Vagina (tissue), 2 donors: Measurements from ENCODE around the gene SNED1.

Experiments
- POLR2AphosphoS5 ChIP-seq, 2 donors: sonication (generic); formaldehyde crosslinking; IDR thresholded peaks; one replicate each; pipeline ENCODE4 v1.9.0; 2017; ENCODE audit warnings: antibody characterized with exemption in 2 of 2, mild to moderate bottlenecking in 2 of 2, low read depth in 1 of 2; ENCODE audit not compliant: insufficient read depth in 1 of 2
- TF ChIP-seq, protein P1 (sequence below), 3 experiments: fragments of 450-650 bp in 2 of 3; fragments of 200-600 bp in 1 of 3; sonication (generic) in 1 of 3; IDR thresholded peaks; one replicate each; pipeline ENCODE4 v1.5.1; 2017 to 2019; ENCODE audit warnings: antibody characterized with exemption in 3 of 3, mild to moderate bottlenecking in 2 of 3, moderate library complexity in 2 of 3

DNA sequence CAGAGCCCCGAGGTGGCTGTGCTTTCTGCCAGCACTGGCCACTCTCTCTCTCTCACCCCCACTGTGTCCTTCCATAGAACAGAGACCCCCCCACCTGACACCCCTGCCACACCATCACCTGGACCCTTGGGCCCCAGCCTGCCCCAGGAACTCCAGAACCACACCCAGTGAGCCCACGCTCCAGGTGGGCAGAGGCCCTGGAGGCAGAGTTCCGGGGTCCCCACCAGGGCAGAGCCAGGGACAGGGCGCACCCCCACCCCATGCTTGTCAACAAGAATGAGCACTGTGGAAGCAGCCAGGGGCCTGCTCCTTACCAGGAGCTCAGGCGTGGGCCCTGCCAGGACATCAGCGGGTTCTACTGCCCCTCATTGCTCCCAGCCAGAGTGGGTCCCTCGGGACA lies 136.3 kb downstream of the SNED1 start:
- TF ChIP-seq POLR2AphosphoS5 (IDR thresholded peaks at IDR 0.05; ENCODE audit: insufficient read depth in 1 of 2, low read depth in 1 of 2): no peak
- TF ChIP-seq, protein P1, sequence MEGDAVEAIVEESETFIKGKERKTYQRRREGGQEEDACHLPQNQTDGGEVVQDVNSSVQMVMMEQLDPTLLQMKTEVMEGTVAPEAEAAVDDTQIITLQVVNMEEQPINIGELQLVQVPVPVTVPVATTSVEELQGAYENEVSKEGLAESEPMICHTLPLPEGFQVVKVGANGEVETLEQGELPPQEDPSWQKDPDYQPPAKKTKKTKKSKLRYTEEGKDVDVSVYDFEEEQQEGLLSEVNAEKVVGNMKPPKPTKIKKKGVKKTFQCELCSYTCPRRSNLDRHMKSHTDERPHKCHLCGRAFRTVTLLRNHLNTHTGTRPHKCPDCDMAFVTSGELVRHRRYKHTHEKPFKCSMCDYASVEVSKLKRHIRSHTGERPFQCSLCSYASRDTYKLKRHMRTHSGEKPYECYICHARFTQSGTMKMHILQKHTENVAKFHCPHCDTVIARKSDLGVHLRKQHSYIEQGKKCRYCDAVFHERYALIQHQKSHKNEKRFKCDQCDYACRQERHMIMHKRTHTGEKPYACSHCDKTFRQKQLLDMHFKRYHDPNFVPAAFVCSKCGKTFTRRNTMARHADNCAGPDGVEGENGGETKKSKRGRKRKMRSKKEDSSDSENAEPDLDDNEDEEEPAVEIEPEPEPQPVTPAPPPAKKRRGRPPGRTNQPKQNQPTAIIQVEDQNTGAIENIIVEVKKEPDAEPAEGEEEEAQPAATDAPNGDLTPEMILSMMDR (IDR thresholded peaks at IDR 0.05): no peak
